GM12878 (cell line): ENCODE results near the gene INO80C.
"Not testable (repeated sequence)": the region's sequence is repeated elsewhere in the genome, so short reads cannot be mapped to it uniquely, and the experiment has no call there.

Source experiments
- TAF1 ChIP-seq: IDR thresholded peaks from 2 replicates; pipeline ENCODE4 v1.6.1; 2011; ENCODE audit warnings: mild to moderate bottlenecking, low read depth, low read length, borderline replicate concordance
- TF ChIP-seq, protein P1 (sequence below): IDR thresholded peaks from 2 replicates; pipeline ENCODE4 v1.6.1; 2012; ENCODE audit warnings: low read length, inconsistent platforms

GRCh38 chr18:35488396-35488795 lies 9.4 kb downstream of the INO80C start:
- TF ChIP-seq TAF1: not testable (repeated sequence)
- TF ChIP-seq, protein P1, sequence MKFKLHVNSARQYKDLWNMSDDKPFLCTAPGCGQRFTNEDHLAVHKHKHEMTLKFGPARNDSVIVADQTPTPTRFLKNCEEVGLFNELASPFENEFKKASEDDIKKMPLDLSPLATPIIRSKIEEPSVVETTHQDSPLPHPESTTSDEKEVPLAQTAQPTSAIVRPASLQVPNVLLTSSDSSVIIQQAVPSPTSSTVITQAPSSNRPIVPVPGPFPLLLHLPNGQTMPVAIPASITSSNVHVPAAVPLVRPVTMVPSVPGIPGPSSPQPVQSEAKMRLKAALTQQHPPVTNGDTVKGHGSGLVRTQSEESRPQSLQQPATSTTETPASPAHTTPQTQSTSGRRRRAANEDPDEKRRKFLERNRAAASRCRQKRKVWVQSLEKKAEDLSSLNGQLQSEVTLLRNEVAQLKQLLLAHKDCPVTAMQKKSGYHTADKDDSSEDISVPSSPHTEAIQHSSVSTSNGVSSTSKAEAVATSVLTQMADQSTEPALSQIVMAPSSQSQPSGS: not testable (repeated sequence)
